Heart right ventricle (tissue), 16 donors: Measurements from ENCODE around the gene TRNP1. TPM values are rescaled to one million over a fixed set of nuclear protein-coding genes. Genes with fewer than 3 reads are reported as not detected.

ENCODE experiments used
- ATAC-seq, 8 donors: fragments of 200-7000 bp; cut with Tn5 transposase; one replicate each; pipeline ENCODE4 v1.9.1; 2020; ENCODE audit warnings: mild to moderate bottlenecking in 8 of 8, moderate library complexity in 8 of 8, moderate number of reproducible peaks in 1 of 8
- DNase-seq, 2 donors: peaks; one replicate each; pipeline ENCODE4 v3.0.0-alpha.2; 2020
- H3K27ac ChIP-seq, 10 donors: fragments of 200-600 bp; sonication (generic) in 2 of 10; one replicate each; pipeline versions ENCODE4 v1.5.0 to v1.8.0; 2020 to 2022; ENCODE audit warnings: mild to moderate bottlenecking in 3 of 10
- H3K27me3 ChIP-seq, 7 donors: fragments of 200-600 bp; one replicate each; pipeline ENCODE4 v1.8.0; 2021 to 2022; ENCODE audit warnings: mild to moderate bottlenecking in 2 of 7
- H3K36me3 ChIP-seq, 9 donors: fragments of 200-600 bp; sonication (generic) in 1 of 9; one replicate each; pipeline versions ENCODE4 v1.5.0 to v1.8.0; 2020 to 2022; ENCODE audit warnings: mild to moderate bottlenecking in 2 of 9
- H3K4me1 ChIP-seq, 9 donors: fragments of 200-600 bp; sonication (generic) in 1 of 9; one replicate each; pipeline versions ENCODE4 v1.5.0 to v1.8.0; 2020 to 2022; ENCODE audit warnings: mild to moderate bottlenecking in 4 of 9
- H3K4me3 ChIP-seq, 10 donors: fragments of 200-600 bp; sonication (generic) in 2 of 10; one replicate each; pipeline versions ENCODE4 v1.5.0 to v1.8.0; 2020 to 2022; ENCODE audit warnings: mild to moderate bottlenecking in 7 of 10, moderate library complexity in 2 of 10
- H3K9me3 ChIP-seq, 11 donors: fragments of 200-600 bp in 10 of 11; sonication (generic) in 2 of 11; one replicate each; pipeline versions ENCODE4 v1.5.0 to v1.8.0; 2013 to 2022; ENCODE audit warnings: mild to moderate bottlenecking in 2 of 11, control low read depth in 1 of 11, moderate library complexity in 1 of 11
- WGBS, 2 donors: extraction: QIAGEN DNeasy Blood & Tissue Kit; methylation state at CpG; one replicate each; pipeline ENCODE4 v1.1.7; 2013; ENCODE audit warnings: inconsistent platforms in 1 of 2; 5-methylcytosine and 5-hydroxymethylcytosine counted together
- intact Hi-C, 10 donors: fragments of 100-400 bp; cut with DNase I; formaldehyde crosslinking; loops; one replicate each; pipeline versions ENCODE4 v1.11.1 to v1.14.2; 2022
- polyA plus RNA-seq, 2 donors: library from polyadenylated mRNA; stranded (reverse); fragments of 200-250 nt; gene quantifications; one replicate each; pipeline ENCODE4 v1.2.3, GENCODE V29; 2013
- total RNA-seq, 10 donors: library from RNA; stranded (reverse); fragmentation: NEBNext Ultra II Directional in 3 of 10; extraction: Animal tissue kit (Norgen Biotek cat#: 25700) in 3 of 10; gene quantifications; one replicate each; pipeline versions ENCODE4 v1.2.1 to v1.2.4, GENCODE V29; 2021 to 2023
- TF ChIP-seq, protein P1 (sequence below), 9 donors: fragments of 200-600 bp; sonication (generic) in 2 of 9; IDR thresholded peaks; one replicate each; pipeline versions ENCODE4 v1.5.0 to v1.8.0; 2021 to 2022; ENCODE audit warnings: antibody characterized with exemption in 9 of 9, mild to moderate bottlenecking in 5 of 9, moderate library complexity in 1 of 9
- donor health status: Arrhythmogenic right ventricular cardiomyopathy.
- donor health status: ischemic (EF 13 %, LVEDD 7.1; RV severe dilation, severe dysfunction).
- donor health status: healthy with polysubstance abuse.
- donor health status: DM: no; HTN: yes; CAD: no.
- donor health status: DM: no; HTN: no; CAD: no.
- donor health status: ischemic (EF 25% LVEDD 6.9; RV normal size, moderate dysfunction).
- donor health status: ischemic (EF 25% LVEDD 5.7; RV mildly dilated, moderate dysfunction).
- donor health status: healthy.
- donor health status: DM: yes; HTN: yes; CAD: no.
- donor health status: Ischemic cardiomyopathy.
- donor health status: ischemic (EF 35%, LVEDD 5.7; RV mildly dilated, moderate dysfunction).
- donor health status: nonischemic (EF 11% LVEDD 7.7; RV severe dilation, severe dysfunction).
- donor health status: DM: yes; HTN: yes; CAD: no.
- donor health status: PGD.
- donor health status: ischemic (EF 29% LVEDD 5.4; RV normal size, mild dysfunction).
- donor health status: nonischemic (EF 23%, LVEDD 6.1; RV moderate dilation, normal function).

Gene TRNP1
- total and polyA plus RNA-seq, 12 donors = 11.9 to 48.6 (median 22.3) TPM

DNA sequence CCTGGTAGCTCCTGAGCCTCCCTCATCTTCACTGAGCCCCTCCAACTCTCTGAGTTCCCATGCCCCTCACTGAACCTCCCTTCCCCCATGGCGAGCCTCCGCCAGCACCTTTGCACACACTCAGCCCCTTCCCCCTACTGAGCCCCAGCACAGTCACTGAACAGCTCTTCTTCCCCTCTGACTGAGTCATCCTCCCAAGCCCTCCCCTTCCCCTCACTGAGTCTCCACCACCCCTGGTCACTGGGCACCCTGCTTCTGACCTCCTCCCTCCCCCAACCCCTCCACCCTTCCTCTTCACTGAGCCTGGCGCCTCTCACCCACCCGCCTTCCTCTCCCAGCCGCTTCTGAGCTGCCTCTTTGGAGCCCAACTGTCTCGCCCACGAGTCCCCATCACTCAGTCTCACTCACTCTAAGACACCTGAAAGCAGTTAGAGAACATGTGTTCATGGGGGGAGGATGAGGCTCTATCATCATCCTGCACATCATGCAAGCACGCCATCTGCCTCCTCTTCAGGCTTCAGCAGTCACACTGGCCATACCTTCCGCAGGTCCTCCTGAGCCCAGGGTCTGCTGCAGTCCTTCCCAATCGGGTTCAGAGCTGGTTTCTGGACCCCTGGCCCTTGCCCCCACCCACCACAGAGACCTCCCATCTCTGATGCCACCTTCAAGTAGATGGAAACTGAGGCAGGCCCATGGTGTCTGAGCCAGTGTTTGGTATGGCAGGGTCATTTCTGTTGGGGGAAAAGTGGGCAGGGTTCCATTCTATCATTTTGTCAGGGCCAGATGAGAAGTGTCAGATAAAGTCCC lies 2.0 kb upstream of the TRNP1 start:
- Histone ChIP-seq H3K9me3 (no peaks in the 10 kb centered on the region), H3K27me3 (peaks cover 0 to 69% (median 45%) of the 10 kb centered on the region in 7 donors), H3K4me3 (no peak overlapping the region), H3K36me3 (no peaks in the 10 kb centered on the region), H3K27ac (no peak overlapping the region), H3K4me1 (peaks cover 7 to 27% (median 20%) of the 10 kb centered on the region in 9 donors)
- DNase-seq = no peak
- 49 to 54% methylated on average over 10 of the region's 10 CpGs for WGBS, 2 donors
- ATAC-seq = peak in 1 of 8 donors; percentile 3
- intact Hi-C loops = loop anchor here in 1 of 10 donors (10.0 kb wide), 1 partner anchor 103 kb away; no protein-coding TSS in a partner anchor
- TF ChIP-seq, protein P1, sequence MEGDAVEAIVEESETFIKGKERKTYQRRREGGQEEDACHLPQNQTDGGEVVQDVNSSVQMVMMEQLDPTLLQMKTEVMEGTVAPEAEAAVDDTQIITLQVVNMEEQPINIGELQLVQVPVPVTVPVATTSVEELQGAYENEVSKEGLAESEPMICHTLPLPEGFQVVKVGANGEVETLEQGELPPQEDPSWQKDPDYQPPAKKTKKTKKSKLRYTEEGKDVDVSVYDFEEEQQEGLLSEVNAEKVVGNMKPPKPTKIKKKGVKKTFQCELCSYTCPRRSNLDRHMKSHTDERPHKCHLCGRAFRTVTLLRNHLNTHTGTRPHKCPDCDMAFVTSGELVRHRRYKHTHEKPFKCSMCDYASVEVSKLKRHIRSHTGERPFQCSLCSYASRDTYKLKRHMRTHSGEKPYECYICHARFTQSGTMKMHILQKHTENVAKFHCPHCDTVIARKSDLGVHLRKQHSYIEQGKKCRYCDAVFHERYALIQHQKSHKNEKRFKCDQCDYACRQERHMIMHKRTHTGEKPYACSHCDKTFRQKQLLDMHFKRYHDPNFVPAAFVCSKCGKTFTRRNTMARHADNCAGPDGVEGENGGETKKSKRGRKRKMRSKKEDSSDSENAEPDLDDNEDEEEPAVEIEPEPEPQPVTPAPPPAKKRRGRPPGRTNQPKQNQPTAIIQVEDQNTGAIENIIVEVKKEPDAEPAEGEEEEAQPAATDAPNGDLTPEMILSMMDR (IDR thresholded peaks at IDR 0.05) = no peak

DNA sequence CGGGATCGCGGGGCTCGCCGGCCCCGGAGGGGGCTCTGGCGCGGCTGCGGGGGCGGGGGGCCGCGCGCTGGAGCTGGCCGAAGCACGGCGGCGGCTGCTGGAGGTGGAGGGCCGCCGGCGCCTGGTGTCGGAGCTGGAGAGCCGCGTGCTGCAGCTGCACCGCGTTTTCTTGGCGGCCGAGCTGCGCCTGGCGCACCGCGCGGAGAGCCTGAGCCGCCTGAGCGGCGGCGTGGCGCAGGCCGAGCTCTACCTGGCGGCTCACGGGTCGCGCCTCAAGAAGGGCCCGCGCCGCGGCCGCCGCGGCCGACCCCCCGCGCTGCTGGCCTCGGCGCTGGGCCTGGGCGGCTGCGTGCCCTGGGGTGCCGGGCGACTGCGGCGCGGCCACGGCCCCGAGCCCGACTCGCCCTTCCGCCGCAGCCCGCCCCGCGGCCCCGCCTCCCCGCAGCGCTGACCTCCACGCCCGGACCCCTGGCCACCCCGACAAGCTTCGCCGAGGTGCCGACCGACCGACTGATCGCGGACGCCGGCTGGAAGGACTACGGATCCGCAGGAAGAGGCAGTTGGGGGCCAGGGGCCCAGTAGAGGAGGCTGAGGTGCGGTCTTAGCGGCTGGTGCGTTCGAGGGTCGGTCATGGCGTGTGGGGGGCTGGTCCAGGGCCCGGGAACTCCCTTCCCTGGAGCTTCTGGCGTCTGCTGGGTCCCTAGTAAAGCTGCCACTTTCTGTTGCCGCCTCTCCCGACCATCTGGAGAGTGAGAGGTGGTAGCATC lies 711 bp downstream of the TRNP1 start:
- Histone ChIP-seq H3K27ac (peak overlapping the region; percentile 27 to 82 (median 58)), H3K4me1 (peaks cover 21 to 44% (median 38%) of the 10 kb centered on the region in 9 donors), H3K36me3 (no peaks in the 10 kb centered on the region), H3K4me3 (peak overlapping the region; percentile 53 to 85 (median 70)), H3K9me3 (no peaks in the 10 kb centered on the region), H3K27me3 (peaks cover 0 to 67% (median 45%) of the 10 kb centered on the region in 7 donors)
- DNase-seq (peak in 1 of 2 donors; percentile 41), ATAC-seq (peak in 4 of 8 donors; percentile 1 to 8 (median 2))
- WGBS, 2 donors = 1% methylated on average over 73 to 95 of the region's 97 CpGs
- intact Hi-C loops = loop anchor here in 1 of 10 donors (10.0 kb wide), 1 partner anchor 101 kb away; no protein-coding TSS in a partner anchor
- TF ChIP-seq, protein P1 (IDR thresholded peaks at IDR 0.05) = no peak

DNA sequence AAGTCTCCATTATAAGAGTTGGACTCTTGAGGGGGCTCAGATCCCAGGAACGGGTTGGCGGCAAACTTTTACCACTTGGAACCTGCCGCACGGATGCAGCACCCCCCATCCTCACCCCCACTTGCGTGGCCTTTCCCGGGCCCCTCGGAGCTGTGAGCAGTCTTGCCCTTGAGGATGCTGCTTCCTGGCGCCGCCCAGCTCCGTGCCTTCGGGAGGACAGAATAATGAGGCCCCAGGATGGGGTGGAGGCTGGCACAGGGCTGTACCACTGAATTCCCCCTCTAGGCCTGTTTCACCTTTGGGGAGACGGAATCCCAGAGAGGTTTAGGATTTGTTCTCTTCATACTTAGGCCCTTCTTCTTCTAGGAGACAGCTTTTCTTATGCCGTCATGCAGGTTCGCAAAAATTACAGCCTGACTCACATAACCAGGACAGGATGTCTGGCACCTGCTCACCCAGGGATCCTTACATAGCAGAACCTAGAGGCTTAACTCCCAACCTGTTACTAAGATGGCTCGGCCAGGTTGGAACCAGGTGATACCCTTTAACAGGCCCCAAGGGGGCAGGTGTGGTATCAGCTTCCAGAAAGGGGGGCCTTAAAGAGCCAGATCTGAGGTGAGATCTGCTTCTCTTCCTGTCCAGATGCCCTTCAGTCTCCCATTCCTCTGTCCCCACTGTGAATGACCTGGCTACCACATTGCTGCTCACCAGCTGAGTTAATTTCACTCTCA lies 1.5 kb downstream of the TRNP1 start:
- Histone ChIP-seq H3K4me3 (peak overlapping the region; percentile 29 to 85 (median 70)), H3K27ac (peak overlapping the region in 6 of 10 donors; percentile 28 to 82 (median 40)), H3K9me3 (no peaks in the 10 kb centered on the region), H3K27me3 (peaks cover 0 to 67% (median 45%) of the 10 kb centered on the region in 7 donors), H3K4me1 (peaks cover 24 to 51% (median 45%) of the 10 kb centered on the region in 9 donors), H3K36me3 (no peaks in the 10 kb centered on the region)
- intact Hi-C loops = loop anchor here in 8 of 10 donors (5.0 to 10.0 kb wide), 5 partner anchors 47 to 102 kb away; partner anchors contain the start of gene NUDC (in 1 of the 8)
- DNase-seq (no peak), ATAC-seq (no peak)
- TF ChIP-seq, protein P1 (IDR thresholded peaks at IDR 0.05) = no peak
- WGBS, 2 donors = 41 to 43% methylated on average over 15 of the region's 15 CpGs
